GM12878 (cell line): ENCODE measurements around the gene ARGLU1. TPM values are rescaled to one million over a fixed set of nuclear protein-coding genes. Genes with fewer than 3 reads are reported as not detected.

Experiments
- ATAC-seq: fragments of 200-7000 bp; cut with Tn5 transposase; 3 replicates; pipeline ENCODE4 v1.9.1; 2020; ENCODE audit warnings: mild to moderate bottlenecking, moderate library complexity
- BruUV-seq: library from RNA; stranded (reverse); fragments of 400-500 nt; replicated peaks from 2 replicates; lab custom pipeline; 2021; lab: Mats Ljungman, UMichigan
- CTCF ChIA-PET: fragments of 300-600 bp; sonication (Branson Sonifier 250); formaldehyde crosslinking; extraction: SDS; loops from one replicate; lab custom pipeline; 2021; ENCODE audit warnings: inconsistent platforms; lab: Yijun Ruan, JAX
- POLR2A ChIA-PET: fragments of 350-600 bp; formaldehyde crosslinking; extraction: SDS; loops from one replicate; lab custom pipeline; 2021; ENCODE audit warnings: inconsistent platforms; lab: Charles Lee
- RAD21 ChIA-PET: fragments of 300-600 bp; sonication (Branson Sonifier 250); formaldehyde crosslinking; loops from one replicate; lab custom pipeline; 2023; ENCODE audit warnings: antibody characterized with exemption; ENCODE audit not compliant: unreplicated experiment; lab: Charles Lee
- SMC1A ChIA-PET: fragments of 300-600 bp; sonication (Branson Sonifier 250); formaldehyde crosslinking; loops from one replicate; lab custom pipeline; 2023; ENCODE audit not compliant: unreplicated experiment, uncharacterized antibody; lab: Charles Lee
- DNase-seq: peaks from one replicate; pipeline ENCODE4 v3.0.0-alpha.2; 2011; ENCODE audit warnings: low read depth, low spot score
- FAIRE-seq: peaks from 3 replicates; lab custom pipeline; 2011; peaks lifted over from hg19 to GRCh38; lab: Jason Lieb, UNC
- H2AFZ ChIP-seq: 2 replicates; pipeline ENCODE4 v1.6.0; 2011; ENCODE audit warnings: low read depth, low read length, control low read depth; ENCODE audit not compliant: control insufficient read depth
- H3K27ac ChIP-seq: 2 replicates; pipeline ENCODE4 v1.5.1; 2011; ENCODE audit warnings: control low read depth; ENCODE audit not compliant: control insufficient read depth, insufficient read depth
- H3K27me3 ChIP-seq, 2 experiments: replicated peaks in 1 of 2; 2 replicates each; pipeline versions ENCODE4 v1.6.0 to v1.6.1; 2011; ENCODE audit warnings: low read length in 1 of 2; ENCODE audit not compliant: control insufficient read depth in 2 of 2, insufficient read depth in 2 of 2
- H3K36me3 ChIP-seq, 2 experiments: 2 replicates each; pipeline ENCODE4 v1.5.1; 2011; ENCODE audit warnings: low read length in 1 of 2; ENCODE audit not compliant: control insufficient read depth in 2 of 2, insufficient read depth in 2 of 2
- H3K4me1 ChIP-seq: 2 replicates; pipeline ENCODE4 v1.6.1; 2011; ENCODE audit warnings: mild to moderate bottlenecking, low read length, moderate library complexity, mixed read lengths; ENCODE audit not compliant: control insufficient read depth, insufficient read depth
- H3K4me2 ChIP-seq: 2 replicates; pipeline ENCODE4 v1.6.0; 2011; ENCODE audit warnings: control low read depth; ENCODE audit not compliant: control insufficient read depth, insufficient read depth
- H3K4me3 ChIP-seq: fragments of 200-600 bp; sonication (generic); 2 replicates; pipeline ENCODE4 v1.5.1; 2016
- H3K79me2 ChIP-seq: 2 replicates; pipeline ENCODE4 v1.6.0; 2011; ENCODE audit warnings: low read length; ENCODE audit not compliant: control insufficient read depth, insufficient read depth
- H3K9ac ChIP-seq: 2 replicates; pipeline ENCODE4 v1.8.0; 2011; ENCODE audit warnings: low read length, control low read depth, mixed read lengths; ENCODE audit not compliant: control insufficient read depth, insufficient read depth
- H3K9me3 ChIP-seq: replicated peaks from 3 replicates; pipeline ENCODE4 v1.5.1; 2011; ENCODE audit warnings: mild to moderate bottlenecking, low read length; ENCODE audit not compliant: control insufficient read depth, insufficient read depth
- H4K20me1 ChIP-seq: 2 replicates; pipeline ENCODE4 v1.6.0; 2011; ENCODE audit not compliant: control insufficient read depth, insufficient read depth
- RBBP5 ChIP-seq: fragments of 200-600 bp; sonication (generic); conservative IDR thresholded peaks from 2 replicates; pipeline ENCODE4 v1.6.1; 2016
- RELA ChIP-seq: fragments of 450-650 bp; IDR thresholded peaks from 2 replicates; pipeline ENCODE4 v1.8.0; 2014; ENCODE audit warnings: borderline replicate concordance; ENCODE audit not compliant: partially characterized antibody
- SMARCA5 ChIP-seq: fragments of 450-650 bp; IDR thresholded peaks from 2 replicates; pipeline ENCODE4 v1.6.1; 2017; ENCODE audit warnings: mild to moderate bottlenecking
- SUPT20H ChIP-seq: IDR thresholded peaks from 2 replicates; pipeline ENCODE4 v1.6.1; 2011; ENCODE audit warnings: low read depth, mild to moderate bottlenecking, low read length, moderate library complexity, borderline replicate concordance; ENCODE audit not compliant: control insufficient read depth
- SUZ12 ChIP-seq: fragments of 200-600 bp; sonication (generic); IDR thresholded peaks from one replicate; pipeline ENCODE4 v1.6.1; 2018; ENCODE audit warnings: antibody characterized with exemption, mild to moderate bottlenecking; ENCODE audit not compliant: unreplicated experiment
- ZNF622 ChIP-seq: fragments of 450-650 bp; IDR thresholded peaks from 2 replicates; pipeline ENCODE4 v1.6.1; 2017; ENCODE audit warnings: mild to moderate bottlenecking, inconsistent platforms
- WGBS: methylation state at CpG from one replicate; pipeline ENCODE4 v1.1.6; 2016; ENCODE audit warnings: low lambda C conversion rate; ENCODE audit not compliant: insufficient replicate concordance, insufficient coverage; ENCODE audit errors: missing lambda C conversion rate; 5-methylcytosine and 5-hydroxymethylcytosine counted together
- in situ Hi-C: fragments of 300-500 bp; cut with MboI; formaldehyde crosslinking; loops from 9 replicates; pipeline ENCODE4 v1.14.3; 2018; ENCODE audit warnings: mixed read lengths
- intact Hi-C: fragments of 100-400 bp; cut with micrococcal nuclease; formaldehyde crosslinking; loops from one replicate; pipeline ENCODE4 v1.14.2; 2022; ENCODE audit not compliant: unreplicated experiment
- polyA plus RNA-seq, 11 experiments: library from polyadenylated mRNA; depleted of rRNA in 4 of 11; unstranded in 6 of 11; stranded (reverse) in 5 of 11; fragments of >200 nt; fragmentation: Nextera tagmentation in 4 of 11; fragmentation: Illumina TruSeq in 1 of 11; extraction: Ambion mirVana in 4 of 11; extraction: Trizol in 1 of 11; gene quantifications; 1 replicate in 1 of 11; 2 replicates in 10 of 11; pipeline versions ENCODE4 v1.2.1 to v1.2.3, GENCODE V29; 2011 to 2016; ENCODE audit warnings: inconsistent platforms in 2 of 11, missing spikeins in 2 of 11, low read depth in 1 of 11
- total RNA-seq, 4 experiments: library from RNA; depleted of rRNA in 3 of 4; stranded (reverse); fragments of >200 nt in 3 of 4; fragmentation: Illumina TruSeq in 1 of 4; extraction: Trizol in 1 of 4; gene quantifications; 2 replicates each; pipeline versions ENCODE4 v1.2.1 to v1.2.3, GENCODE V29; 2013 to 2021
- TF ChIP-seq, protein P1 (sequence below): IDR thresholded peaks from 2 replicates; pipeline ENCODE4 v1.6.1; 2012; ENCODE audit warnings: mild to moderate bottlenecking, low read depth, low read length

Gene ARGLU1
- total and polyA plus RNA-seq, 10 of the 15 experiments (the other 5 are each of a cell fraction or from before 2014, with no cell fraction given), result 47.1 to 197 (median 98.3) TPM

DNA sequence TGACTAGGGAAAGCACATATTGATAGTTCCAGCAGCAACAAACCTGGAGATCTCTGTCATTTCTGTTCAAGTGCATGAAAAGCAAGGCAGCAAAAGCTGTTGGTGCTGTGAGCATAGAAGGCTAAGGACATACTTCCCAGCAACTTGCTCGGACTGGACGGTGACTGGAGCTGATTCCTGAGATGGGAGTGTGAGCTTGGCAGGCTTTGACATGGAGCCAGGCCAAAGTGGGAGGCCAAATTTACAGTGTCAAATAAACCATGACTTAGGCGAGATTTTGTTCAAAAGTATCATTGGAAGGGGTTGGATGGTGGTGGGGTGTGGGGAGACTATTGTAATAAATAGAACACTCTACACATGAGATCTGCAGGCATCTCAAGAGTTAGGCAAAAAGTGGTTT, 5.9 kb upstream of the ARGLU1 start:
- Histone ChIP-seq H3K36me3 (no peaks in the 10 kb centered on the region), H3K27ac (no peak overlapping the region), H3K9me3 (no peaks in the 10 kb centered on the region), H2AFZ (no peak overlapping the region), H3K4me2 (no peak overlapping the region), H3K79me2 (no peaks in the 10 kb centered on the region), H3K4me3 (no peak overlapping the region), H4K20me1 (no peaks in the 10 kb centered on the region), H3K4me1 (no peaks in the 10 kb centered on the region)
- CTCF ChIA-PET, result interaction anchor here (0.9 kb wide), 1 partner anchor 46 kb away, joined by 3 read pairs; no protein-coding TSS in a partner anchor
- RAD21 ChIA-PET, result no interaction called here
- ATAC-seq (no peak), FAIRE-seq (no peak), DNase-seq (no peak)
- intact Hi-C loops, result no loop called here
- POLR2A ChIA-PET, result interaction anchor here (1.1 kb wide), 1 partner anchor 46 kb away, joined by 3 read pairs; no protein-coding TSS in a partner anchor
- 88% methylated on average over 3 of the region's 3 CpGs for WGBS
- TF ChIP-seq ZNF622, result no peak
- TF ChIP-seq, all 136 proteins: peak for 0
- no peaks in the 10 kb centered on the region for H3K27me3 ChIP-seq
- no peak overlapping the region for H3K9ac ChIP-seq
- no TSS peak for BruUV-seq
- in situ Hi-C loops, result loop anchor here (25.0 kb wide), 1 partner anchor 1638 kb away; the partner anchor contains the start of genes ABHD13 and LIG4
- SMC1A ChIA-PET, result no interaction called here

DNA sequence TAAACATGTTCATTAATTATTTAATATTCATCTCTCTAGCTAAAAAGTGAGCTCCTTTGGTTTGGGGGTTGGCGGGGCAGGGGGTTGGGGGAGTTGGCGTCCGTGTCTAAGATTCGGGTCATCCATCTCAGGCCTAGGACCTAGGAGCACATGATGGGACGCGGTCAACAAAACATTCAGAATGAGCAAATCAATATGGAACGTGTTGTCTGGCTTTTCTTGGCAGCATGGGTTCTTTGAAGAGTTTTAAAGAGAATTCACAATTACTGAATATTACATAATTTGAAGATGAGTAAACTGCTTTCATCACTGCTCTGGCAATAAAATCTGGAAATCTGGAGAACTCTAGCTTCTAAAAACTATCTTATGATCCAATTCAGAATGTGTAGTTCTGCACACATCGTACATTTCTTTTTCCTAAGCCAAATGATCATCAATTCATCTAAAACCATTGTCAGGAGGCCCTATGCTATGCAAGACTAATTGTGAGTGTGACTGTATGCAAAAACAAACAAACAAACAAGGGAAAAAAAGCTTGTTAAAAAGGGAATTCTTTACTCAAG, 5.4 kb upstream of the ARGLU1 start:
- peaks cover 2% of the 10 kb centered on the region; the same call in 1 of the 2 replicates for H3K79me2 ChIP-seq

More for the DNA sequence above, 5.4 kb upstream of the ARGLU1 start:
- no TSS peak for BruUV-seq
- FAIRE-seq, result no peak
- H4K20me1 ChIP-seq, result no peaks in the 10 kb centered on the region
- TF ChIP-seq SUZ12 (no peak), SUPT20H (no peak), SMARCA5 (no peak), RELA (no peak), RBBP5 (no peak)
- TF ChIP-seq, protein P1, sequence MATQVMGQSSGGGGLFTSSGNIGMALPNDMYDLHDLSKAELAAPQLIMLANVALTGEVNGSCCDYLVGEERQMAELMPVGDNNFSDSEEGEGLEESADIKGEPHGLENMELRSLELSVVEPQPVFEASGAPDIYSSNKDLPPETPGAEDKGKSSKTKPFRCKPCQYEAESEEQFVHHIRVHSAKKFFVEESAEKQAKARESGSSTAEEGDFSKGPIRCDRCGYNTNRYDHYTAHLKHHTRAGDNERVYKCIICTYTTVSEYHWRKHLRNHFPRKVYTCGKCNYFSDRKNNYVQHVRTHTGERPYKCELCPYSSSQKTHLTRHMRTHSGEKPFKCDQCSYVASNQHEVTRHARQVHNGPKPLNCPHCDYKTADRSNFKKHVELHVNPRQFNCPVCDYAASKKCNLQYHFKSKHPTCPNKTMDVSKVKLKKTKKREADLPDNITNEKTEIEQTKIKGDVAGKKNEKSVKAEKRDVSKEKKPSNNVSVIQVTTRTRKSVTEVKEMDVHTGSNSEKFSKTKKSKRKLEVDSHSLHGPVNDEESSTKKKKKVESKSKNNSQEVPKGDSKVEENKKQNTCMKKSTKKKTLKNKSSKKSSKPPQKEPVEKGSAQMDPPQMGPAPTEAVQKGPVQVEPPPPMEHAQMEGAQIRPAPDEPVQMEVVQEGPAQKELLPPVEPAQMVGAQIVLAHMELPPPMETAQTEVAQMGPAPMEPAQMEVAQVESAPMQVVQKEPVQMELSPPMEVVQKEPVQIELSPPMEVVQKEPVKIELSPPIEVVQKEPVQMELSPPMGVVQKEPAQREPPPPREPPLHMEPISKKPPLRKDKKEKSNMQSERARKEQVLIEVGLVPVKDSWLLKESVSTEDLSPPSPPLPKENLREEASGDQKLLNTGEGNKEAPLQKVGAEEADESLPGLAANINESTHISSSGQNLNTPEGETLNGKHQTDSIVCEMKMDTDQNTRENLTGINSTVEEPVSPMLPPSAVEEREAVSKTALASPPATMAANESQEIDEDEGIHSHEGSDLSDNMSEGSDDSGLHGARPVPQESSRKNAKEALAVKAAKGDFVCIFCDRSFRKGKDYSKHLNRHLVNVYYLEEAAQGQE, result no peak
- TF ChIP-seq, all 136 proteins: peak for 0
- Histone ChIP-seq H3K4me3 (no peak overlapping the region), H3K9ac (no peak overlapping the region), H2AFZ (no peak overlapping the region), H3K4me1 (no peaks in the 10 kb centered on the region), H3K36me3 (no peaks in the 10 kb centered on the region), H3K27ac (no peak overlapping the region), H3K9me3 (no peaks in the 10 kb centered on the region), H3K4me2 (no peak overlapping the region), H3K27me3 (no peaks in the 10 kb centered on the region)
- POLR2A ChIA-PET, result no interaction called here
- RAD21 ChIA-PET, result no interaction called here
- SMC1A ChIA-PET, result no interaction called here
- CTCF ChIA-PET, result no interaction called here
- ATAC-seq, result no peak
- in situ Hi-C loops, result loop anchor here (25.0 kb wide), 1 partner anchor 1639 kb away; the partner anchor contains the start of genes ABHD13 and LIG4
- DNase-seq, result no peak
- intact Hi-C loops, result no loop called here
- WGBS, result 96% methylated on average over 8 of the region's 8 CpGs
